Measurements from ENCODE around the gene SLC41A3. TPM values are rescaled to one million over a fixed set of nuclear protein-coding genes. Genes with fewer than 3 reads are reported as not detected.

SLC41A3 gene
- total RNA-seq, 1 experiment from 2014 or later: 35.5 TPM

GRCh38 chr3:126111566-126112475, 27.9 kb upstream of the SLC41A3 start:
- Mint-ChIP-seq H3K9me3 (no peaks in the 10 kb centered on the region), H3K4me3 (no peak overlapping the region; a peak in 1 of 5 replicates), H3K36me3 (ENCODE audit: insufficient read depth in 1 of 3, low read depth in 3 of 3) (no peaks in the 10 kb centered on the region), H3K4me1 (no peaks in the 10 kb centered on the region), H3K27ac (no peak overlapping the region), H3K27me3 (ENCODE audit: low read depth) (no peaks in the 10 kb centered on the region; the same call in none of the 2 replicates)
- Histone ChIP-seq H3K9me3 (ENCODE audit: control insufficient read depth, low read depth, low read length) (no peaks in the 10 kb centered on the region), H2BK120ac (ENCODE audit: low read depth, low read length, poor library complexity, severe bottlenecking) (no peak overlapping the region), H2BK20ac (ENCODE audit: low read depth, low read length, poor library complexity, severe bottlenecking) (no peak overlapping the region), H3K23me2 (ENCODE audit: insufficient read length, low read depth, low read length, poor library complexity, severe bottlenecking) (no peaks in the 10 kb centered on the region), H3K4me1 (ENCODE audit: insufficient read depth, low read length) (no peaks in the 10 kb centered on the region), H2BK12ac (ENCODE audit: insufficient read length, low read depth, low read length) (no peak overlapping the region), H3K56ac (ENCODE audit: insufficient read length, low read depth, low read length) (no peak overlapping the region), H2AK5ac (ENCODE audit: insufficient read length, low read length) (no peak overlapping the region), H3K9ac (ENCODE audit: extremely low read depth, insufficient read length, low read length) (no peak overlapping the region), H4K20me1 (ENCODE audit: control insufficient read depth, insufficient read depth, insufficient read length) (no peaks in the 10 kb centered on the region), H3K4ac (ENCODE audit: low read depth, low read length) (no peak overlapping the region), H3K27ac (ENCODE audit: insufficient read length, low read depth, low read length) (no peak overlapping the region), H4K91ac (ENCODE audit: insufficient read length, low read depth, low read length) (no peak overlapping the region), H2AFZ (ENCODE audit: low read length) (no peak overlapping the region), H3K79me2 (ENCODE audit: insufficient read depth, low read length) (no peaks in the 10 kb centered on the region), H3K18ac (ENCODE audit: insufficient read length, low read depth, low read length) (no peak overlapping the region), H3T11ph (ENCODE audit: low read length) (no peak overlapping the region), H3K23ac (ENCODE audit: insufficient read length, low read depth, low read length) (no peak overlapping the region), H4K8ac (replicated peaks; ENCODE audit: insufficient read length, low read depth, low read length) (no peak overlapping the region), H2BK5ac (ENCODE audit: insufficient read length, low read length) (no peak overlapping the region), H3K79me1 (ENCODE audit: insufficient read depth, low read depth, low read length, poor library complexity, severe bottlenecking) (no peaks in the 10 kb centered on the region), H3K14ac (ENCODE audit: insufficient read depth, low read length) (no peak overlapping the region; the same call in 1 of the 2 replicates), H4K5ac (ENCODE audit: insufficient read length, low read depth, low read length) (no peak overlapping the region), H2BK15ac (ENCODE audit: low read depth, low read length) (no peak overlapping the region), H3K4me2 (ENCODE audit: insufficient read depth, insufficient read length, low read length) (no peak overlapping the region), H3K27me3 (ENCODE audit: insufficient read depth, low read length) (no peaks in the 10 kb centered on the region)
- no CpG with 5 or more reads among the region's 18 CpGs for WGBS (ENCODE audit: extremely low coverage, insufficient read length, low lambda C conversion rate)
- no peak for TF ChIP-seq CTCF (conservative IDR thresholded peaks at IDR 0.05)
- DNase-seq: peak; percentile 23
